HCT116 (cell line): ENCODE measurements around the gene BEND5.

Experiments used
- CTCF ChIP-seq, 3 experiments: fragments of 200-600 bp in 1 of 3; sonication (generic) in 1 of 3; IDR thresholded peaks in 2 of 3; conservative IDR thresholded peaks in 1 of 3; 2 replicates each; pipeline ENCODE4 v1.5.1; 2012 to 2017; ENCODE audit warnings: low read depth in 2 of 3, low read length in 2 of 3, antibody characterized with exemption in 1 of 3, borderline replicate concordance in 1 of 3, control low read depth in 1 of 3, mild to moderate bottlenecking in 1 of 3, mixed read lengths in 1 of 3, mixed run types in 1 of 3, moderate library complexity in 1 of 3; ENCODE audit not compliant: insufficient read depth in 1 of 3
- EGR1 ChIP-seq: IDR thresholded peaks from 2 replicates; pipeline ENCODE4 v1.6.1; 2012; ENCODE audit warnings: low read depth
- EZH2 ChIP-seq: fragments of 200-600 bp; sonication (generic); IDR thresholded peaks from 2 replicates; pipeline ENCODE4 v1.6.1; 2017; ENCODE audit warnings: antibody characterized with exemption, mixed run types
- POLR2A ChIP-seq: IDR thresholded peaks from 2 replicates; pipeline ENCODE4 v1.7.0; 2011; ENCODE audit warnings: borderline replicate concordance; ENCODE audit not compliant: insufficient read depth, insufficient read length; ENCODE audit errors: extremely low read depth
- POLR2AphosphoS5 ChIP-seq: IDR thresholded peaks from 2 replicates; pipeline ENCODE4 v1.6.1; 2011; ENCODE audit warnings: mild to moderate bottlenecking, low read depth, low read length, moderate library complexity
- SIN3A ChIP-seq: IDR thresholded peaks from 2 replicates; pipeline ENCODE4 v1.6.1; 2012; ENCODE audit warnings: low read depth
- YY1 ChIP-seq: IDR thresholded peaks from 2 replicates; pipeline ENCODE4 v1.6.1; 2011; ENCODE audit warnings: low read length, low read depth, moderate library complexity, mild to moderate bottlenecking; ENCODE audit not compliant: insufficient replicate concordance; ENCODE audit errors: extremely low read depth

GRCh38 chr1:48726557-48727215, 50.0 kb downstream of the BEND5 start:
- TF ChIP-seq POLR2A (no peak), YY1 (no peak), CTCF (IDR thresholded peaks at IDR 0.05 in 2 of 3, conservative IDR thresholded peaks at IDR 0.05 in 1 of 3; ENCODE audit: borderline replicate concordance in 1 of 3, insufficient read depth in 1 of 3, low read depth in 2 of 3, low read length in 2 of 3) (no peak), POLR2AphosphoS5 (no peak), EGR1 (no peak), SIN3A (no peak), EZH2 (no peak)
